Neural progenitor cell (in vitro differentiated cells): ENCODE measurements around the gene HERC6. TPM values are rescaled to one million over a fixed set of nuclear protein-coding genes. Genes with fewer than 3 reads are reported as not detected.
A peak's percentile ranks its signal among the peaks of the same experiment; 100 is the strongest.
"Not testable (repeated sequence)": the region's sequence is repeated elsewhere in the genome, so short reads cannot be mapped to it uniquely, and the experiment has no call there.

Source experiments
- DNase-seq: peaks from one replicate; pipeline ENCODE4 v3.0.0-alpha.2; 2016; ENCODE audit warnings: low spot score
- H2AFZ ChIP-seq: fragments of 200-600 bp; sonication (generic); replicated peaks from 2 replicates; pipeline ENCODE4 v1.6.1; 2016; ENCODE audit warnings: antibody characterized with exemption
- H3F3A ChIP-seq: fragments of 200-600 bp; sonication (generic); 2 replicates; pipeline ENCODE4 v1.6.1; 2016; ENCODE audit warnings: antibody characterized with exemption, low read depth
- H3K27ac ChIP-seq: fragments of 200-600 bp; sonication (generic); 2 replicates; pipeline ENCODE4 v1.5.1; 2016; ENCODE audit warnings: mild to moderate bottlenecking
- H3K27me3 ChIP-seq: fragments of 200-600 bp; sonication (generic); 2 replicates; pipeline ENCODE4 v1.6.1; 2016; ENCODE audit warnings: mild to moderate bottlenecking, moderate library complexity
- H3K36me3 ChIP-seq: fragments of 200-600 bp; sonication (generic); 2 replicates; pipeline ENCODE4 v1.5.1; 2016
- H3K4me1 ChIP-seq: fragments of 200-600 bp; sonication (generic); 2 replicates; pipeline ENCODE4 v1.6.1; 2016; ENCODE audit warnings: mixed run types
- H3K4me2 ChIP-seq: fragments of 200-600 bp; sonication (generic); 2 replicates; pipeline ENCODE4 v1.6.1; 2016
- H3K4me3 ChIP-seq: fragments of 200-600 bp; sonication (generic); 2 replicates; pipeline ENCODE4 v1.5.1; 2016
- H3K79me2 ChIP-seq: fragments of 200-600 bp; sonication (generic); 2 replicates; pipeline ENCODE4 v1.6.1; 2016; ENCODE audit warnings: low read depth
- H3K9ac ChIP-seq: fragments of 200-600 bp; sonication (generic); 2 replicates; pipeline ENCODE4 v1.6.1; 2016
- H3K9me3 ChIP-seq: fragments of 200-600 bp; sonication (generic); 2 replicates; pipeline ENCODE4 v1.5.1; 2016; ENCODE audit warnings: low read depth
- H4K20me1 ChIP-seq: fragments of 200-600 bp; sonication (generic); 2 replicates; pipeline ENCODE4 v1.6.1; 2016; ENCODE audit warnings: low read depth
- H3K27ac Mint-ChIP-seq: 3 replicates; pipeline ENCODE4 v1.8.0; 2021; ENCODE audit warnings: mixed read lengths
- H3K27me3 Mint-ChIP-seq: 2 replicates; pipeline ENCODE4 v1.8.0; 2022; ENCODE audit warnings: low read depth, mild to moderate bottlenecking, inconsistent platforms, moderate library complexity, mixed read lengths; ENCODE audit not compliant: insufficient read depth
- H3K36me3 Mint-ChIP-seq: 3 replicates; pipeline ENCODE4 v1.8.0; 2021; ENCODE audit warnings: mixed read lengths
- H3K4me1 Mint-ChIP-seq: 3 replicates; pipeline ENCODE4 v1.8.0; 2021; ENCODE audit warnings: mixed read lengths
- H3K4me3 Mint-ChIP-seq: 3 replicates; pipeline ENCODE4 v1.8.0; 2021; ENCODE audit warnings: mild to moderate bottlenecking, moderate library complexity, mixed read lengths
- H3K9me3 Mint-ChIP-seq: 3 replicates; pipeline ENCODE4 v1.8.0; 2020; ENCODE audit warnings: mixed read lengths
- EZH2 ChIP-seq: fragments of 200-600 bp; sonication (generic); IDR thresholded peaks from 2 replicates; pipeline ENCODE4 v1.6.1; 2017; ENCODE audit warnings: antibody characterized with exemption, mild to moderate bottlenecking, moderate library complexity
- EZH2phosphoT487 ChIP-seq: fragments of 200-600 bp; sonication (generic); IDR thresholded peaks from 2 replicates; pipeline ENCODE4 v1.6.1; 2017; ENCODE audit warnings: antibody characterized with exemption
- total RNA-seq: library from RNA; depleted of rRNA; stranded (reverse); fragments of >200 nt; gene quantifications from 2 replicates; pipeline ENCODE4 v1.2.3, GENCODE V29; 2015; ENCODE audit warnings: low replicate concordance
- TF ChIP-seq, protein P1 (sequence below): fragments of 200-600 bp; sonication (generic); IDR thresholded peaks from 2 replicates; pipeline ENCODE4 v1.5.1; 2017; ENCODE audit warnings: antibody characterized with exemption, mild to moderate bottlenecking

The HERC6 gene
- total RNA-seq, 1 donor from 2014 or later, result 0.24 TPM

- TF ChIP-seq EZH2phosphoT487, result no peak
- TF ChIP-seq, protein P1, sequence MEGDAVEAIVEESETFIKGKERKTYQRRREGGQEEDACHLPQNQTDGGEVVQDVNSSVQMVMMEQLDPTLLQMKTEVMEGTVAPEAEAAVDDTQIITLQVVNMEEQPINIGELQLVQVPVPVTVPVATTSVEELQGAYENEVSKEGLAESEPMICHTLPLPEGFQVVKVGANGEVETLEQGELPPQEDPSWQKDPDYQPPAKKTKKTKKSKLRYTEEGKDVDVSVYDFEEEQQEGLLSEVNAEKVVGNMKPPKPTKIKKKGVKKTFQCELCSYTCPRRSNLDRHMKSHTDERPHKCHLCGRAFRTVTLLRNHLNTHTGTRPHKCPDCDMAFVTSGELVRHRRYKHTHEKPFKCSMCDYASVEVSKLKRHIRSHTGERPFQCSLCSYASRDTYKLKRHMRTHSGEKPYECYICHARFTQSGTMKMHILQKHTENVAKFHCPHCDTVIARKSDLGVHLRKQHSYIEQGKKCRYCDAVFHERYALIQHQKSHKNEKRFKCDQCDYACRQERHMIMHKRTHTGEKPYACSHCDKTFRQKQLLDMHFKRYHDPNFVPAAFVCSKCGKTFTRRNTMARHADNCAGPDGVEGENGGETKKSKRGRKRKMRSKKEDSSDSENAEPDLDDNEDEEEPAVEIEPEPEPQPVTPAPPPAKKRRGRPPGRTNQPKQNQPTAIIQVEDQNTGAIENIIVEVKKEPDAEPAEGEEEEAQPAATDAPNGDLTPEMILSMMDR, result no peak
- no peak for TF ChIP-seq EZH2
- Mint-ChIP-seq H3K36me3 (no peaks in the 10 kb centered on the region), H3K4me3 (no peak overlapping the region)
Observed at GRCh38 chr4:88435987-88436693, 57.5 kb downstream of the HERC6 start.

GRCh38 chr4:88437873-88438272 lies 59.2 kb downstream of the HERC6 start:
- H4K20me1 ChIP-seq, result not testable (repeated sequence)

More at GRCh38 chr4:88435987-88436693, 57.5 kb downstream of the HERC6 start:
- Histone ChIP-seq H3K4me2 (no peak overlapping the region), H3K27me3 (no peaks in the 10 kb centered on the region), H3K79me2 (no peaks in the 10 kb centered on the region), H3F3A (no peaks in the 10 kb centered on the region), H4K20me1 (no peaks in the 10 kb centered on the region), H3K9ac (no peak overlapping the region), H3K36me3 (no peaks in the 10 kb centered on the region), H3K27ac (no peak overlapping the region), H3K4me3 (no peak overlapping the region), H2AFZ (no peak overlapping the region), H3K9me3 (no peaks in the 10 kb centered on the region), H3K4me1 (no peaks in the 10 kb centered on the region)
- no peaks in the 10 kb centered on the region for H3K9me3 Mint-ChIP-seq
- no peaks in the 10 kb centered on the region for H3K27me3 Mint-ChIP-seq
- no peak for DNase-seq
- H3K27ac Mint-ChIP-seq, result no peak overlapping the region
- H3K4me1 Mint-ChIP-seq, result peaks cover 14% of the 10 kb centered on the region

DNA sequence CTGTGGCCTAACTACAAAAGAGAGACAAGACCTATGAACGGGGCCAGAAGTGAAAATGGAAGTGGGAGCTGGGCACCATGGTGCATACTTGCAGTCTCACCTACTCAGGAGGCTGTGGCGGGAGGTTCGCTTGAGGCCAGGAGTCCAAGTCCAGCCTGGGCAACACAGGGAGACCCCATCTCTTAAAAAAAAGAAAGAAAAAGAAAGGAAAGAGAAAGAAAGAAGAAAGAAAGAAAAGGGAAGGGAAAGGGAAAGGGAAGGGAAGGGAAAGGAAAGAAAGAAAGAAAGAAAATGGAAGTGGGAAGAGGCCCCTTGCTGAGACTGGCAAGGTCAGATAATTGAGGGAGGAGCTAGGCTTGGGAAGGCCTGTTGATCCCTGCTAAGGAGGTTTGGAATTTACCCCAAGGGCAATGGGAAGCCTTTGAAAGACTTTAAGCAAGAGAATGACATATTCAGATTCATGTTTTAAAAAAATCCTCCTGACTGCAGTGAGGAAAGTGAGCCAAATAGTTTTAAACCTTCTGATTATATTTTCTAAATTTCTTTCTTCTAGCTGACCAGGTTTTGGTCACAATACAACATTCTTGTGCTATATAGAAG lies 60.6 kb downstream of the HERC6 start:
- Histone ChIP-seq H3K9ac (no peak overlapping the region), H3K4me3 (no peak overlapping the region), H3K9me3 (no peaks in the 10 kb centered on the region), H3K4me2 (no peak overlapping the region), H3K79me2 (no peaks in the 10 kb centered on the region), H3K27me3 (no peaks in the 10 kb centered on the region), H2AFZ (no peak overlapping the region), H3F3A (no peaks in the 10 kb centered on the region), H3K36me3 (no peaks in the 10 kb centered on the region), H3K4me1 (peaks cover 3% of the 10 kb centered on the region), H4K20me1 (no peaks in the 10 kb centered on the region), H3K27ac (no peak overlapping the region)
- DNase-seq, result no peak
- Mint-ChIP-seq H3K36me3 (no peaks in the 10 kb centered on the region), H3K4me1 (peaks cover 14% of the 10 kb centered on the region), H3K27ac (peak overlapping the region; percentile 48), H3K27me3 (no peaks in the 10 kb centered on the region), H3K4me3 (no peak overlapping the region), H3K9me3 (peaks cover 5% of the 10 kb centered on the region)
- no peak for TF ChIP-seq EZH2phosphoT487
- TF ChIP-seq, protein P1, result no peak

More at GRCh38 chr4:88437873-88438272, 59.2 kb downstream of the HERC6 start:
- not testable (repeated sequence) for H3K9ac ChIP-seq, H3K36me3 ChIP-seq, H3K4me3 ChIP-seq, H3K27me3 ChIP-seq, H3K4me2 ChIP-seq, H3K27ac Mint-ChIP-seq, H3K36me3 Mint-ChIP-seq, H3K9me3 Mint-ChIP-seq, H3K4me3 Mint-ChIP-seq, H3K27ac ChIP-seq, H3K79me2 ChIP-seq, H3F3A ChIP-seq, H2AFZ ChIP-seq, DNase-seq, H3K4me1 ChIP-seq, H3K27me3 Mint-ChIP-seq, H3K9me3 ChIP-seq
- H3K4me1 Mint-ChIP-seq, result peaks cover 14% of the 10 kb centered on the region

DNA sequence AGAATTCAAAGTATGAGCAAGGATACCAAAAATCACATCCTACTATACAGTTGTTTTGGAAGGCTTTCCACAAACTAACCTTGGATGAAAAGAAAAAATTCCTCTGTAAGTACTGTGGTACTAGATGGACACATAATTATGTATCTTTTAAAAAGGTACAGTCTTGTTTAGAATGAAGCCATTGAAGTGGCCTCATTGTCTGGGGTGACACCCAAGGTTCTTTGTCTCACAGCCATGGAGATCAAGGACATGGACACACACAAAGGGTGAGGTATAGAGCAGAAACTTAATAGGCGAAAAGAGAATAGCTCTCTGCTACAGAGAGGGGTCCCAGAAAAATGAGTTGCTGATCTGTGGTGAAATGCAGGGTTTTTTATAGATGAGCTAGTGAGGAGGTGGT lies 61.5 kb downstream of the HERC6 start:
- no peak overlapping the region for H3K4me3 Mint-ChIP-seq
- H3K27ac ChIP-seq, result no peak overlapping the region
- H4K20me1 ChIP-seq, result no peaks in the 10 kb centered on the region
- H3K36me3 Mint-ChIP-seq, result no peaks in the 10 kb centered on the region
- H3K4me1 Mint-ChIP-seq, result peaks cover 14% of the 10 kb centered on the region
- H3K9me3 Mint-ChIP-seq, result peaks cover 5% of the 10 kb centered on the region
- H3K79me2 ChIP-seq, result no peaks in the 10 kb centered on the region
- peaks cover 3% of the 10 kb centered on the region for H3K4me1 ChIP-seq
- TF ChIP-seq EZH2 (no peak), EZH2phosphoT487 (no peak)
- TF ChIP-seq, protein P1, result no peak
- no peaks in the 10 kb centered on the region for H3K9me3 ChIP-seq
- H3K4me3 ChIP-seq, result no peak overlapping the region
- no peak overlapping the region for H3K4me2 ChIP-seq
- H3K27ac Mint-ChIP-seq, result no peak overlapping the region
- no peak for DNase-seq
- H3K36me3 ChIP-seq, result no peaks in the 10 kb centered on the region
- H2AFZ ChIP-seq, result no peak overlapping the region
- H3K27me3 ChIP-seq, result no peaks in the 10 kb centered on the region
- no peaks in the 10 kb centered on the region for H3F3A ChIP-seq
- H3K9ac ChIP-seq, result no peak overlapping the region
- H3K27me3 Mint-ChIP-seq, result no peaks in the 10 kb centered on the region
